ENCODE results near the gene DYSF.

DYSF gene

DNA sequence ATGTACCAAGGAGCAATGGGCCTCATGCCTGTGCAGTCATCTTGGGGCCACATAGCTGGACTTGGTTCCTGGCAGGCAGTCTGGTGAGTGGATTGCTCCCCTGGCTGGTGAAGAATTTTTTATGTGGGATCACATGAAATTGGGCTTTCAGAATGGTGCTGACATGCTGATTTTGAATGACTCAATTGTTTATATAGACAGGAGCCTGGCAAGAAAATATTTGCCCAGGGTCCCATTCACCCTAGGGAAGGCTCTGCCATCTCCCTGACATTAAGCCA is 266.9 kb downstream of the DYSF start (continued):
- TF ChIP-seq TSHZ1 (tag by site-specific recombination; IDR thresholded peaks at IDR 0.05; ENCODE audit: borderline replicate concordance) (no peak), FEZF1 (tag by site-specific recombination; IDR thresholded peaks at IDR 0.05) (no peak), ZNF394 (tag by site-specific recombination; IDR thresholded peaks at IDR 0.05; ENCODE audit: borderline replicate concordance) (no peak), ZNF701 (tag by site-specific recombination; IDR thresholded peaks at IDR 0.05) (no peak)
- TF ChIP-seq, protein P1, sequence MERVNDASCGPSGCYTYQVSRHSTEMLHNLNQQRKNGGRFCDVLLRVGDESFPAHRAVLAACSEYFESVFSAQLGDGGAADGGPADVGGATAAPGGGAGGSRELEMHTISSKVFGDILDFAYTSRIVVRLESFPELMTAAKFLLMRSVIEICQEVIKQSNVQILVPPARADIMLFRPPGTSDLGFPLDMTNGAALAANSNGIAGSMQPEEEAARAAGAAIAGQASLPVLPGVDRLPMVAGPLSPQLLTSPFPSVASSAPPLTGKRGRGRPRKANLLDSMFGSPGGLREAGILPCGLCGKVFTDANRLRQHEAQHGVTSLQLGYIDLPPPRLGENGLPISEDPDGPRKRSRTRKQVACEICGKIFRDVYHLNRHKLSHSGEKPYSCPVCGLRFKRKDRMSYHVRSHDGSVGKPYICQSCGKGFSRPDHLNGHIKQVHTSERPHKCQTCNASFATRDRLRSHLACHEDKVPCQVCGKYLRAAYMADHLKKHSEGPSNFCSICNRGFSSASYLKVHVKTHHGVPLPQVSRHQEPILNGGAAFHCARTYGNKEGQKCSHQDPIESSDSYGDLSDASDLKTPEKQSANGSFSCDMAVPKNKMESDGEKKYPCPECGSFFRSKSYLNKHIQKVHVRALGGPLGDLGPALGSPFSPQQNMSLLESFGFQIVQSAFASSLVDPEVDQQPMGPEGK (tag by site-specific recombination; IDR thresholded peaks at IDR 0.05) = no peak

GRCh38 chr2:71720596-71721361 is 267.4 kb downstream of the DYSF start:
- no peak overlapping the region for H3K4me3 ChIP-seq (ENCODE audit: low read depth, low read length)
- H3K27ac ChIP-seq (ENCODE audit: extremely low read depth, low read depth, low read length) = no peak overlapping the region
- H3K36me3 ChIP-seq (ENCODE audit: control insufficient read depth in 2 of 2, insufficient read depth in 1 of 2, low read length in 2 of 2) = no peaks in the 10 kb centered on the region
- H3K4me1 ChIP-seq (ENCODE audit: control insufficient read depth, insufficient read depth, low read length) = no peaks in the 10 kb centered on the region
- no peaks in the 10 kb centered on the region; the same call in 1 of the 2 replicates for H3K9me3 ChIP-seq (ENCODE audit: control insufficient read depth, insufficient read depth, low read depth, low read length)
- POLR2A ChIA-PET = no interaction called here
- TF ChIP-seq ZNF354C (tag by site-specific recombination; IDR thresholded peaks at IDR 0.05; ENCODE audit: borderline replicate concordance, low read depth) (no peak), ZNF114 (tag by site-specific recombination; IDR thresholded peaks at IDR 0.05) (no peak), ZNF747 (tag by site-specific recombination; IDR thresholded peaks at IDR 0.05) (no peak), SALL2 (tag by site-specific recombination; IDR thresholded peaks at IDR 0.05; ENCODE audit: borderline replicate concordance) (no peak), HOXD13 (CRISPR knock-in tag; IDR thresholded peaks at IDR 0.05; ENCODE audit: borderline replicate concordance) (no peak), ZNF830 (tag by site-specific recombination; IDR thresholded peaks at IDR 0.05; ENCODE audit: low read depth) (no peak), MYNN (tag by site-specific recombination; IDR thresholded peaks at IDR 0.05; ENCODE audit: borderline replicate concordance) (no peak), ZNF112 (tag by site-specific recombination; IDR thresholded peaks at IDR 0.05) (no peak), SP2 (tag by site-specific recombination; IDR thresholded peaks at IDR 0.05) (no peak), ZNF585B (tag by site-specific recombination; IDR thresholded peaks at IDR 0.05) (no peak), ZNF341 (tag by site-specific recombination; IDR thresholded peaks at IDR 0.05; ENCODE audit: low read depth) (no peak), ZNF184 (tag by site-specific recombination; IDR thresholded peaks at IDR 0.05) (no peak)
- TF ChIP-seq, protein P2, sequence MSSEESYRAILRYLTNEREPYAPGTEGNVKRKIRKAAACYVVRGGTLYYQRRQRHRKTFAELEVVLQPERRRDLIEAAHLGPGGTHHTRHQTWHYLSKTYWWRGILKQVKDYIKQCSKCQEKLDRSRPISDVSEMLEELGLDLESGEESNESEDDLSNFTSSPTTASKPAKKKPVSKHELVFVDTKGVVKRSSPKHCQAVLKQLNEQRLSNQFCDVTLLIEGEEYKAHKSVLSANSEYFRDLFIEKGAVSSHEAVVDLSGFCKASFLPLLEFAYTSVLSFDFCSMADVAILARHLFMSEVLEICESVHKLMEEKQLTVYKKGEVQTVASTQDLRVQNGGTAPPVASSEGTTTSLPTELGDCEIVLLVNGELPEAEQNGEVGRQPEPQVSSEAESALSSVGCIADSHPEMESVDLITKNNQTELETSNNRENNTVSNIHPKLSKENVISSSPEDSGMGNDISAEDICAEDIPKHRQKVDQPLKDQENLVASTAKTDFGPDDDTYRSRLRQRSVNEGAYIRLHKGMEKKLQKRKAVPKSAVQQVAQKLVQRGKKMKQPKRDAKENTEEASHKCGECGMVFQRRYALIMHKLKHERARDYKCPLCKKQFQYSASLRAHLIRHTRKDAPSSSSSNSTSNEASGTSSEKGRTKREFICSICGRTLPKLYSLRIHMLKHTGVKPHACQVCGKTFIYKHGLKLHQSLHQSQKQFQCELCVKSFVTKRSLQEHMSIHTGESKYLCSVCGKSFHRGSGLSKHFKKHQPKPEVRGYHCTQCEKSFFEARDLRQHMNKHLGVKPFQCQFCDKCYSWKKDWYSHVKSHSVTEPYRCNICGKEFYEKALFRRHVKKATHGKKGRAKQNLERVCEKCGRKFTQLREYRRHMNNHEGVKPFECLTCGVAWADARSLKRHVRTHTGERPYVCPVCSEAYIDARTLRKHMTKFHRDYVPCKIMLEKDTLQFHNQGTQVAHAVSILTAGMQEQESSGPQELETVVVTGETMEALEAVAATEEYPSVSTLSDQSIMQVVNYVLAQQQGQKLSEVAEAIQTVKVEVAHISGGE (tag by site-specific recombination; conservative IDR thresholded peaks at IDR 0.05; ENCODE audit: low read depth) = no peak
- CTCF ChIA-PET = no interaction called here

Data from HEK293 (cell line).